ENCODE data around the gene OOSP1. TPM values are rescaled to one million over a fixed set of nuclear protein-coding genes. Genes with fewer than 3 reads are reported as not detected.
"Not testable (repeated sequence)": the region's sequence is repeated elsewhere in the genome, so short reads cannot be mapped to it uniquely, and the experiment has no call there.

The OOSP1 gene
- total and polyA plus RNA-seq, 8 donors = not detected

DNA sequence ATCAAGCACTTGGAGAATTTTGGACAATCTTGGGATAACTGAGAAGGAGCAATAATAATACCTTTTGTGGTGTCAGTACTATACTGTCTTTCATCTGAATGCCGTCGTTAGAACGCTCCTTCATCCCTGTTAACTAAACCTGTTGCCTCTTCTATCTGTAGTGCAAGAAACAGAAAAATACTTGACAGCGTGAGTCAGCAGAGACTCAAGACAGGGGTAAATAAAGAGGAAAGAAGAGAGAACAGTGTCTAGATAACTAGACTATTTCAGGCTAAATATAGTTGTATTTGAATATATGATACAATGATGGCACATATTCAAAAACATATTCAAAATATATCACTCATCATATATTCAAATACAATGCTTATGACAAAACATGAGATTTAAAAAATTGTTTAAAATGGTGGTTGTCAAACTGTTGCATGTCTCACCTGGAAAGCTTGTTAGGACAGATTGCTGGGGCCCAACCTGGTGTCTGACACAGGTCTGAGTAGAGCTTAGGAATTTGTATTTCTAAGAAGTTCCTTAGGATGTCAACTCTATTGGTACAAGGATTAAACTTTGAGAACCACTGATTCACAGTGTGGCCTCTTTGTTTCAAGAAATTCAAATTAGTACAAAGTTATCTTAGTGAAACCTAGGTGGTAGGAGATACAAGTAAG, 43.0 kb downstream of the OOSP1 start:
- DNase-seq = no peak
- WGBS, 5 donors = 94 to 97% (median 95%) methylated on average over 4 of the region's 4 CpGs
- H3K4me3 ChIP-seq = no peak overlapping the region

GRCh38 chr11:59982037-59982436, 43.8 kb downstream of the OOSP1 start:
- DNase-seq; H3K4me1 ChIP-seq; H3K4me3 ChIP-seq; intact Hi-C loops (cut with DNase I; ENCODE audit: low total_unique reads); H3K27ac ChIP-seq; H3K9me3 ChIP-seq; H3K36me3 ChIP-seq; H3K27me3 ChIP-seq: not testable (repeated sequence)
- 54 to 75% (median 62%) methylated on average over 4 of the region's 4 CpGs for WGBS, 5 donors

More for the DNA sequence above, 43.0 kb downstream of the OOSP1 start:
- intact Hi-C loops (cut with DNase I; ENCODE audit: low total_unique reads) = no loop called here
- Histone ChIP-seq H3K27me3 (no peaks in the 10 kb centered on the region), H3K4me1 (no peaks in the 10 kb centered on the region), H3K9me3 (no peaks in the 10 kb centered on the region), H3K36me3 (no peaks in the 10 kb centered on the region), H3K27ac (no peak overlapping the region)
- no peak for TF ChIP-seq EP300 (IDR thresholded peaks at IDR 0.05)
- no peak for TF ChIP-seq POLR2AphosphoS5 (IDR thresholded peaks at IDR 0.05)
- TF ChIP-seq POLR2A (IDR thresholded peaks at IDR 0.05) = no peak
- TF ChIP-seq, protein P1, sequence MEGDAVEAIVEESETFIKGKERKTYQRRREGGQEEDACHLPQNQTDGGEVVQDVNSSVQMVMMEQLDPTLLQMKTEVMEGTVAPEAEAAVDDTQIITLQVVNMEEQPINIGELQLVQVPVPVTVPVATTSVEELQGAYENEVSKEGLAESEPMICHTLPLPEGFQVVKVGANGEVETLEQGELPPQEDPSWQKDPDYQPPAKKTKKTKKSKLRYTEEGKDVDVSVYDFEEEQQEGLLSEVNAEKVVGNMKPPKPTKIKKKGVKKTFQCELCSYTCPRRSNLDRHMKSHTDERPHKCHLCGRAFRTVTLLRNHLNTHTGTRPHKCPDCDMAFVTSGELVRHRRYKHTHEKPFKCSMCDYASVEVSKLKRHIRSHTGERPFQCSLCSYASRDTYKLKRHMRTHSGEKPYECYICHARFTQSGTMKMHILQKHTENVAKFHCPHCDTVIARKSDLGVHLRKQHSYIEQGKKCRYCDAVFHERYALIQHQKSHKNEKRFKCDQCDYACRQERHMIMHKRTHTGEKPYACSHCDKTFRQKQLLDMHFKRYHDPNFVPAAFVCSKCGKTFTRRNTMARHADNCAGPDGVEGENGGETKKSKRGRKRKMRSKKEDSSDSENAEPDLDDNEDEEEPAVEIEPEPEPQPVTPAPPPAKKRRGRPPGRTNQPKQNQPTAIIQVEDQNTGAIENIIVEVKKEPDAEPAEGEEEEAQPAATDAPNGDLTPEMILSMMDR (IDR thresholded peaks at IDR 0.05) = no peak

DNA sequence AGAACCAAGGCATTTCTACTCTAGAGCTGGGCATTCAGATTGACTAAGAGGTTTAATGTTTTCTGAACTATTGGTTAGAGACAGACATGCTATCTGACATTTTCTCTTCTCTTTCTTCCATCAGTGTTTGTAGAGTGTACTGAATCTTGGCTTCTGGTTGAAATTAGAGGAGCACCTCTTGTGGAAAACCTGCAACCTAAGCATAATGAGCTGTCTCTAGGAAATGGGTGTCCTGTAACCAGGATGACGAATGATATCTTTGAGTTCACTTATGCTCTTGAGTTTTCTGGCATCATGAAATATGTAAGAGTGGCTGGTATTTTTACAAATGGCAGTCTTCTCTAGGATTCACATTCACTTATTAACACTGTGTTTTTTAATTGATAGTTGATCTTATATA, 45.0 kb downstream of the OOSP1 start:
- Histone ChIP-seq H3K36me3 (no peaks in the 10 kb centered on the region), H3K9me3 (no peaks in the 10 kb centered on the region), H3K4me3 (no peak overlapping the region), H3K27ac (no peak overlapping the region), H3K27me3 (no peaks in the 10 kb centered on the region), H3K4me1 (no peaks in the 10 kb centered on the region)
- WGBS, 5 donors = 91 to 99% (median 95%) methylated on average over 1 of the region's 1 CpG
- intact Hi-C loops (cut with DNase I; ENCODE audit: low total_unique reads) = no loop called here
- no peak for DNase-seq
- no peak for TF ChIP-seq POLR2AphosphoS5 (IDR thresholded peaks at IDR 0.05)
- TF ChIP-seq EP300 (IDR thresholded peaks at IDR 0.05) = no peak
- no peak for TF ChIP-seq POLR2A (IDR thresholded peaks at IDR 0.05)
- TF ChIP-seq, protein P1 (IDR thresholded peaks at IDR 0.05) = no peak

DNA sequence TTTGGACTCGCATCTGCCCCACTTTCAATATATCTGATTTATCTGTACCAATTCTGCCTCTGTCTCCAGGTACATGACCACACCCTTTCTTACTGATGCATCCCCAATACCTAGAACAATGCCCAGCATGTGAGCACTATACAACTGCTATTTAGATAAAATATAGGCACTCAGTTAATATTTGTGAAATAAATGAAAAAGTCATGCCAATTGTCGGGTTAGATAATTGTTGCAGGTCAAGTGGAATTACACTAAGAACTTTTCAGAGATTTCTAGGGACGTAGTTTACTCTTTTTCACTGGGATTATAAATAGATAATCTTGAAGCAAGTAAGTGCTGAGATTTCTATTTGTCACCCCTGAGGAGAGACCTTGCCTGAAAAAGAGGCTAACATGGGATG, 46.1 kb downstream of the OOSP1 start:
- TF ChIP-seq, protein P1 (IDR thresholded peaks at IDR 0.05) = no peak
- TF ChIP-seq POLR2A (IDR thresholded peaks at IDR 0.05) (no peak), POLR2AphosphoS5 (IDR thresholded peaks at IDR 0.05) (no peak), EP300 (IDR thresholded peaks at IDR 0.05) (no peak)
- Histone ChIP-seq H3K27ac (no peak overlapping the region), H3K27me3 (no peaks in the 10 kb centered on the region), H3K4me1 (no peaks in the 10 kb centered on the region), H3K9me3 (peaks cover 0 to 6% (median 0%) of the 10 kb centered on the region in 4 donors), H3K36me3 (no peaks in the 10 kb centered on the region), H3K4me3 (no peak overlapping the region)
- DNase-seq = no peak
- WGBS, 5 donors = 90 to 96% (median 91%) methylated on average over 3 of the region's 3 CpGs
- intact Hi-C loops (cut with DNase I; ENCODE audit: low total_unique reads) = no loop called here

DNA sequence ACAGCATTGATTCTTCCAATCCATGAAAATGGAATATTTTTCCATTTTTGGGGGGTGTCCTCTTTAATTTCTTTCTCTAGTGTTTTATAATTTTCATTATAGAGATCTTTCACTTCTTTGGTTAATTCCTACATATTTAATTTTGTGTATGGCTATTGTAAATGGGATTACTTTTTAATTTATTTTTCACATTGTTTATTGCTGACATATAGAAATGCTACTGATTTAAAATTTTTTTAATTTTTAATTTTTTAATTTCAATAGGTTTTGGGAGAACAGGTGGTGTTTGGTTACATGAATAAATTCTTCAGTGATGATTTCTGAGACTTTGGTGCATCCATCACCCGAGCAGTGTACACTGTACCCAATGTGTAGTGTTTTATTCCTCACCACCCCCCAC, 52.2 kb downstream of the OOSP1 start:
- intact Hi-C loops (cut with DNase I; ENCODE audit: low total_unique reads) = no loop called here
- DNase-seq = no peak
- Histone ChIP-seq H3K4me1 (no peaks in the 10 kb centered on the region), H3K27ac (no peak overlapping the region), H3K4me3 (no peak overlapping the region), H3K36me3 (no peaks in the 10 kb centered on the region), H3K27me3 (no peaks in the 10 kb centered on the region), H3K9me3 (peaks cover 0 to 17% (median 3%) of the 10 kb centered on the region in 4 donors)
- 64 to 86% (median 76%) methylated on average over 1 of the region's 1 CpG for WGBS, 5 donors
- no peak for TF ChIP-seq POLR2A (IDR thresholded peaks at IDR 0.05)
- TF ChIP-seq, protein P1 (IDR thresholded peaks at IDR 0.05) = no peak
- no peak for TF ChIP-seq POLR2AphosphoS5 (IDR thresholded peaks at IDR 0.05)
- TF ChIP-seq EP300 (IDR thresholded peaks at IDR 0.05) = no peak
